HG02840 (cell line): ENCODE results near the gene SMURF1.

Experiments used
- ATAC-seq: cut with Tn5 transposase; IDR thresholded peaks from one replicate; pipeline ENCODE4 v1.9.1; 2021; ENCODE audit warnings: mild to moderate bottlenecking, moderate library complexity, moderate number of reproducible peaks; ENCODE audit not compliant: unreplicated experiment, low FRiP score

Gene SMURF1

DNA sequence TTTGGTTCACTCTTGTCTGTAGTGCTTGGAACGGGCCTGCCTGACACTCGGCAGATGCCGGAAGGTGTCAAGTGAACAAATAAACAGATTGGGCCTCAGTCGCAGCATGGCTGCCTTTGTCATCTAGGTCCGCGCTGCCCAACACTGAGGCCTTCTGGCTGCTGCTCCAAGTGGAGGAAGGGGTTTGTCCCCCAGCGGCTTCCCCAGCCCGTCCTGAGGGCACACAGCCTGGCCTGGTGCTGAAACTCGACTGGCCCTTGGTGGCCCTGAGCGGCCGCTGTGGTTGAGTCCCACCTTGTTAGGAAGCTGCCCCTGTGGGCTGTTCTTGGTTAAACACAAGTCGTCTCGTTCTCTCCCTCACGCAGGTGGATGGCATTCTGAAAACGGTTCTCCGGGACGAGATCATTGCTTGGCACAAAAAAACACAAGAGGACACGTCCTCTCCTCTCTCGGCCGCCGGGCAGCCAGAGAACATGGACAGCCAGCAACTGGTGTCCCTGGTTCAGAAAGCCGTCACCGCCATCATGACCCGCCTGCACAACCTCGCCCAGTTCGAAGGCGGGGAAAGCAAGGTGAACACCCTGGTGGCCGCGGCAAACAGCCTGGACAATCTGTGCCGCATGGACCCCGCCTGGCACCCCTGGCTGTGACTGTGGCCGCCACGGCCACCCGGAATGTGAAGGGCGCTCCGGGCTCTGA lies 132.1 kb downstream of the SMURF1 start:
- ATAC-seq = no peak

DNA sequence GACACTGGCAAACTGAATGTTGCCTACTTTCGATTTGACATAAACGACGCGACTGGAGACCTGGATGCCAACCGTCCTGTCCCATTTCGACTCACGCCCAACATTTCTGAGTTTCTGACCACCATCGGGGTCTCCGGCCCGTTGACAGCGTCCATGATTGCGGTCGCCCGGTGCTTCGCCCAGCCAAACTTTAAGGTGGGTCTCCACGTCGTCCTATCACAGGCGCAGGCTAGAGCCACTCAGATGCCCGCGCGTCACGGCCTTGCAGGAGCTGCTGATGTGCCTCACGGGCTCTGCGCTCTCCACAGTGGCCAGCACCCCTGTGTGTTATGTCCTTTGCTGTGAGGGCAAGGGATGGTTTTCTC lies 132.6 kb downstream of the SMURF1 start:
- no peak for ATAC-seq

DNA sequence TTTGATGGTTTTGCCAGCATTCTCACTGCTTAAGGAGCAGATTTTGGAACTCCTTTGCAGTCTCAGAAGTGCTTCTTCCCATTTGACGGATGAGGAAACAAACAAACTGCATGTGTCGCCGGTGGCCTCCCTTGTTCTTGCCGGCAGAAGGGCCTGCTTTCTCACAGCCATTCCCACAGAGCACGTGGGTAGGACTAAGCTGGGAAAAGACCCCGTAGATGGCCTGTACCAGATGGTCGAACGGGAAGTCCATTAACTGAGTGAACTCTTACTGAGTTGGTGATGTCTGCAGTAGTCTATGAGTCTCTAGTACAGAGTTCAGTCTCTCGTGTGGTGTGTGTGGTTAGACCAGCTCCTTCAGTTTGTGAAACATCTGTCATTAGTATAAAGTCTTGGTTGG lies 133.6 kb downstream of the SMURF1 start:
- ATAC-seq = no peak

DNA sequence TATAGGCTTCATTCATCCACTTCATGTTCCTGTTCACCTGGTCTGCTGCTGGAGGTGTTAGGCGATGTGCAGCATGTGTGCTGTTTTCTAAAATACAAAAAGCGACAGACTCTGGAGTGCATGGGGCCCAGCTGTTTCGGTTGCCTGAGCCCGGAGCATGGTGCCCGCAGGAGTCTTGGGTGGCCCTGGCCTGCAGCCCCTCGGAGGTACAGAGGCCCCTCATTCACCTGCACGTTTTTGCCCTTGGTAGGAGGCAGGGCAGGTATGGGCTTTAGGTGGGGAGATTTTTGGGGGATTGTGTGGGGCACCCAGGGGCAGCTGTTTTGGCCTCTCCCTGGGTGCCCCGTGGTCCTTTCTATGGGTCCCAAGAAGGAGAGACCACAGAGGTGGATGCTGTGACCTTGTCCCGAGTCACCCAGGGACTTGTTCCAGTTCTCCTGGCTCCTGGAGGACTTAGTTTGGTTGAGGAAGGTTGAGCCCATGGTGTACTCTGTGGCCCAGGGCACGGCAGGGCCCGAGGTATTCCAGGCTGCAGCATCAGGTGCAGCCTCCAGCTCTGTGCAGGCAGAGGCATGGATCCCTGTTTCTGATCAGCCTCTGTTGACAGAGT lies 134.9 kb downstream of the SMURF1 start:
- no peak for ATAC-seq

GRCh38 chr7:99008181-99008631 lies 135.7 kb downstream of the SMURF1 start:
- no peak for ATAC-seq

- no peak for ATAC-seq
Observed at GRCh38 chr7:99006739-99007424, 137.0 kb downstream of the SMURF1 start.

- ATAC-seq = no peak
Observed at GRCh38 chr7:99005776-99006175, 138.1 kb downstream of the SMURF1 start.

DNA sequence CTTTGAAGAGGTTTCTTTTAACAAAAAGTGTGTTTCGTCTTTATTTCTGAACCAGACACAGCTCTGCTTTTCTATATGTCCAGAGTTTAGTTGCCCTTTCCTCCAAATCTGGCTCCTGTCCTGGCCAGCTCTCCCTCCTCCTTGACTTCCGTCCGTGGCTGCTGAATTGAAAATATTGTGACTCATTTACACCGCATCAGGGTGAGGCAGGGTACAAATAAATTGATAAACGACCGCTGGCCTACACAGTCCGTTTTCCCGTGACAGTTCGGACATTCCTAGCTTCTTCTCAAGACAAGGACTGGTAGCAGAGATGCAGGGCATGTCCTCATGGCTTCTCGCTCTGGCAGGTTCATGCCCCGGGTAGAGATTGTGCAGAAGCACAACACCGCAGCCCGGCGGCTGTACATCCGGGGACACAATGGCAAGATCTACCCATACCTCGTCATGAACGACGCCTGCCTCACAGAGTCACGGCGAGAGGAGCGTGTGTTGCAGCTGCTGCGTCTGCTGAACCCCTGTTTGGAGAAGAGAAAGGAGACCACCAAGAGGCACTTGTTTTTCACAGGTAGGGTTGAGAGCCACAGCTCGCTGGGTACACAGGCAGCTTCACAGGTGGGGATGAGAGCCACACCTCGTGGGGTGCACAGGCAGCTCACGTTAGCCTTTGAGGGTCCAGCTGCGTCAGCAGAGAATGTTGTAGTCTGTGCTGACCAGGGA lies 139.0 kb downstream of the SMURF1 start:
- no peak for ATAC-seq

GRCh38 chr7:99004216-99004615 lies 139.7 kb downstream of the SMURF1 start:
- no peak for ATAC-seq

DNA sequence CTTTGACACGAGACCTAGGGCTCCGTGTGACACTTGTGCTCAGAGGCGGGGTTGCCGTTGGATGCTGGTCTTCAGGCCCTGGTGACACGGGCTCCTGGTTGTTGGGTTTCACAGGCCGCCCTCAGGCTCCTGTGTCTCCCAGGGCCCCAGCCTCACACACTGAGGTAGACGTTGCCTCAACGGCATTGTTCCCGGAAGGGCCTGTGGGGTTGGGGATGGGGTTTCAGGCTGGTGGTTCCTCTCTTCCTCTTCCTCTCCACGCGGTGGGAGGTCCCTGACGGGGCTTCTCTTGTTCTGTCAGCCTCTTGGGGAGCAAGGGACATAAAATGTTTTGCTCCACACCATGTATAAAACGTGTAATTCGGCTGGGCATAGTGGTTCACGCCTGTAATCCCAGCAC lies 140.5 kb downstream of the SMURF1 start:
- no peak for ATAC-seq

DNA sequence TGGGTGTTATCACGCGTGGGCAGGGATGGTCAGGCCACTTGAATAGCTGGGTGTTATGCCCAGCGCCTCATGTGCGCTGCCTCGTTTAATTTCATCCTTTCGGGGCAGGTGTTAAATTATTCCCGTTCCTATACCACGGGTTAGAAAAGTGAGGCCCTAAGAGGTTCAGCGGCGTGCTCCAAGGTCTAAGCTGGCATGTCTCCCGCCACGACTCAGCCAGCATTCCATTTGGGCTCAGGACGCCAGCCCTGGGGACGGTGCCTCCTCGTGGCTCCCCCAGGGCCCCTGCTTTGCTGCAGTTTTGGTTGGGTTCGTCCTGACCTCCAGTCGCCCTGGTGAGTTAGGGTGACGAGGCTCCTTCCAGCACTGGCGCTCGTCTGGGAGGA lies 141.1 kb downstream of the SMURF1 start:
- no peak for ATAC-seq

- no peak for ATAC-seq
Observed at GRCh38 chr7:99002148-99002826, 141.6 kb downstream of the SMURF1 start.

- ATAC-seq = no peak
Observed at GRCh38 chr7:99001482-99002147, 142.3 kb downstream of the SMURF1 start.

DNA sequence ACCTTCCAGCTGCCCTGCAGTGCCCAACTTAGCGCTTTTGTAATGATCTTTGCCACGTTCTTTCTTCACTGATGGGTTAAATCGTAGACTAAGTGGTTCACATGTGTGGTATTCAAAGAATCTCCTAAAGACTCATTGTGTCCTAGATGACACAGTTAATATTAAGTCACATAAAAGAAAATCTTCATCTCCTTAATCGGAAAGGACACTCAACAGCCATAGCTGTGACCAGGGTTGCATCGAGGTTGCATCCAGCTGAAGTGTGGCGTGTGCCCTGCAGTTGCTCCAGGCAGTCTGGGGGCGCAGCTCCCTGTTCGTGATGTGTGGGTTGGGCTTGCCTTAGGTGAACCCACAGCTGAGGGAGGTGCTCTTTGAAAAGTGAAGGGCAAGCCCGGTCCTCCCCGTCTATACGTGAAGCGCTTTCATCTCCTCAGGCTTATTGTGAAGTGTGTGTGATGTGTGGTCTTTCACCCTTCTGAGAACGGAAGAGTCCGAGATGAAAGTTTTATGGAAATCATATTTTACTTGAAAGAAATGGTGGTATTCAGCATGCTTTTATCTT lies 142.9 kb downstream of the SMURF1 start:
- no peak for ATAC-seq

DNA sequence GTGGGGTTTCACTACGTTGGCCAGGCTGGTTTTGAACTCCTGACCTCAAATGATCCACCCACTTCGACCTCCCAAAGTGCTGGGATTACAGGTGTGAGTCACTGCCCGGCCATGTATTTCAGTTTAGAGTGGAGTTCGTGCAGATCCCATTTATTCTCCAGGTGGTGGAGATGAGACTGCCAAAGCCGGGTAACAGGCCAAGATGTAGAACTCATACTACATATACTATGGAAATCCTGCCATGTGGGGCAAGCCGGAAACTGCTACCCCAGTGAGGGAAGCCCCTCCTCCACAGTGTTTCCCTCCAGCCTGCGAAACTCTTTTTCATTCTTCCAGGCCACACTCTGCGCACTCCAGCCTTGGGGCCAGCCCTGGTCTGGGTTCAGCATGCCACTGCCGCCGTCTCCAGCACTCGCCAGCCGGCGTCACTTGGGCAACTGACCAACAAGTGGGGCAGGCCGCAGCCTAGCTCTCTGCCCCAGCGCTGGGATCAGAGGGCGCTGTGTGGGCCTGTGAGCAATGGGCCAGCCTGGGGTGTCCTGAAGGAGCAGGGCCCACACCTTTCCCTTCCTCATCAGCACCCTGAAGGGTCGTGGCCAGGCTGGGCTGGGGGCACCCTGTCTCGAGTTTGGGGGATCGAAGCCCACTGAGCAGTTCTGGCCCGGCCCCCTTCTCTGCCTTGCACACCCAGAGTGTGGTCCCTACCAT lies 143.6 kb downstream of the SMURF1 start:
- ATAC-seq = no peak

DNA sequence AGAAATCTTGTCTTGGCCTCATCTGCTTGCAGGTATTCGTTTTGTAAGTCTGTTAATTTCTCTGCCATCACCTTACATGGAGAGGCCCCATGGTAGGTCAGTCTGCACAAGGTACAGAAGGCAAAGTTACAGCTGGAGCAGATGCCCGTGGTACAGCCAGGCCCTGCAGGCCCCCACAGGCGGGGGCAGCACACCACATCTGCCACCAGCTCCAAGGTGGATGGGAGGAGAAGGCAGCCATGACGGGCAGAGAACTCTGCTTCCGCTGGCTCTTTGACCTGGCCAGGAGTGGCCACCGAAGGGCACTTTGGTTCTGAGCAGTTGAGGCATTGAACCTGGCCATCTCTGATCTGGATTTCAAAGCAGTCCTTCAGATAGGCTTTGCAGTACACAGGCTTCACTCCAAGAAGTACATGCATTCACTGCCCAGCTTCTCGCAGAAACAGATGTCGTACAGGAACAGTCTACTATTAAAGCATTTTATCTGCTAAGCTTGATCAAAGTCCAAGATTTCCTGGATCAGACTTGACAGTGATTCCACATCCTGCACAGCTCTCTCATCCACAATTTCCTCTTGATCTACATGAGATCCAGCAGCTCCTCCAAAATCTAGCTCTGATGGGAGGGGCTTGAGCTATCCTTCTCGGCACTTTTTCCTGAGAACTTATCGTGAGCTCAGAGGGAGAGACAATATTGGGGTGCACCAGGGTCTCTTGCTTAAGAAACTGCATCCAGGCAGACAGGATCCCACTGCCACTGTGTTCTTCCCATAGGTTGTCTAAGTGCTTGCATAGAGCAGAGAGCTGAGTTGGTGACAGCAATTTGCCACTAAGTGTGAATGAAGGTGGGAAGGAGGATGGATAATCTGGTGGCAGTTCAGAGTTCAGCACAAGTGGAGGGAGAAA lies 144.8 kb downstream of the SMURF1 start:
- no peak for ATAC-seq

DNA sequence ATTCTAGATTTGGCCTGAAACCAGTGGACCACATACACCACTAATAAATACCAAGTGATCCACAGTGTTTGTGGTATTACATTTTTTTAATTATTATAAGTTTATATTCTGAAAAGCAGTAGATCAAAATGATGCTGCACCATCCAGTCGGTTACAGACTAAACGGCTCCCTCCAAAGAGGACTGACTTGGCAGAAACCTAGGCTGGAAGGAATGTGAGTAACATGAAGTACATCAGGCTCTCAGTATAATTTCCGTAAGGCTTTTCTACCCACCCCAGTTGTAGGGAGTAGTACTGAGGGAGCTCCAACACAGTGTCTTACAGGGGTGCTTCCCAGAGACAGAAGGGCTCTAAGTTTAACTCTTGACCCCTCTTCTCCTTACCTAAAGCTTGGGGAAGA lies 146.1 kb downstream of the SMURF1 start:
- ATAC-seq = no peak

- no peak for ATAC-seq
Observed at GRCh38 chr7:98996150-98996552, 147.8 kb downstream of the SMURF1 start.
